ENCODE results near the gene WASHC2C.

DNA sequence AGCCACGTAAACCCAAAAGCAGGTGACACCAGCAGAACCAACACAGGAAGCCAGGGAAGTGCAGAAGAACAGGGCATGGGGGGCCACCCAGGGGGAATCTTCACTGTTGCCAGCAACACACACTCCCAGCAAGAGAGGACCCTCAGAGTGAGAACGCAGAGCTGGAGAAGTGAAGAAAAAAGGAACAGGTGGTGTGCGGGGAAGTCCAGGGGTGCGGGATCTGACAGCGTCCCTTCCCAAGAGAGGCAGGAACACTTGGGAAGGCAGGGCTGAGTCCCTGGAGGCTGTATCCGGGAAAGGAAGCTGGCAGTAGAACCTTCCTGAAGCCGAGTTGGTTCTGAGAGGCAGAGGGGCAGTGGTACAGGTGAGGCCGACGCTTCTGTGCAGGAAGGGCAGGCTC is 92.5 kb downstream of the WASHC2C start:
- TF ChIP-seq CTCF (IDR thresholded peaks at IDR 0.05) (no peak), POLR2A (IDR thresholded peaks at IDR 0.05) (no peak)
